Measurements from ENCODE around the gene SNPH.
A peak's percentile ranks its signal among the peaks of the same experiment; 100 is the strongest.
"Not testable (repeated sequence)": the region's sequence is repeated elsewhere in the genome, so short reads cannot be mapped to it uniquely, and the experiment has no call there.

Gene SNPH

GRCh38 chr20:1266167-1266973, at the start of gene SNPH:
SNPH (plus strand) TSS chr20:1266294; CDS start chr20:1296240, 29,946 bp downstream.
- DNase-seq (ENCODE audit: low spot score) = no peak

- DNase-seq (ENCODE audit: low spot score) = not testable (repeated sequence)
These were observed 49.3 kb upstream of the SNPH start for GRCh38 chr20:1216527-1217427.

- not testable (repeated sequence) for DNase-seq (ENCODE audit: low spot score)
These were observed 43.3 kb upstream of the SNPH start for GRCh38 chr20:1222750-1223149.

- no peak for DNase-seq (ENCODE audit: low spot score)
These were observed 41.7 kb upstream of the SNPH start for GRCh38 chr20:1224205-1224890.

- peak; percentile 84 for DNase-seq (ENCODE audit: low spot score)
These were observed 40.8 kb upstream of the SNPH start for GRCh38 chr20:1225263-1225782.

GRCh38 chr20:1225783-1226654, 40.1 kb upstream of the SNPH start, which contains the start of gene RAD21L1:
RAD21L1 (plus strand) TSS chr20:1226044; CDS start chr20:1228454, 2,410 bp downstream.
- DNase-seq (ENCODE audit: low spot score) = peak; percentile 57

- DNase-seq (ENCODE audit: low spot score) = no peak
These were observed 36.6 kb upstream of the SNPH start for GRCh38 chr20:1229541-1229940.

GRCh38 chr20:1232286-1233111, 33.6 kb upstream of the SNPH start:
- DNase-seq (ENCODE audit: low spot score) = no peak

- DNase-seq (ENCODE audit: low spot score) = no peak
These were observed 25.5 kb upstream of the SNPH start for GRCh38 chr20:1240549-1240948.

- DNase-seq (ENCODE audit: low spot score) = no peak
These were observed 24.6 kb upstream of the SNPH start for GRCh38 chr20:1241456-1241855.

- DNase-seq (ENCODE audit: low spot score) = no peak
These were observed 24.0 kb upstream of the SNPH start for GRCh38 chr20:1242099-1242498.

- DNase-seq (ENCODE audit: low spot score) = no peak
These were observed 23.6 kb upstream of the SNPH start for GRCh38 chr20:1242530-1242929.

GRCh38 chr20:1245578-1245977, 20.5 kb upstream of the SNPH start:
- no peak for DNase-seq (ENCODE audit: low spot score)

GRCh38 chr20:1247689-1248088, 18.4 kb upstream of the SNPH start:
- no peak for DNase-seq (ENCODE audit: low spot score)

- not testable (repeated sequence) for DNase-seq (ENCODE audit: low spot score)
These were observed 15.8 kb upstream of the SNPH start for GRCh38 chr20:1250282-1250681.

GRCh38 chr20:1252416-1252815, 13.7 kb upstream of the SNPH start:
- no peak for DNase-seq (ENCODE audit: low spot score)

GRCh38 chr20:1254254-1254653, 11.8 kb upstream of the SNPH start:
- no peak for DNase-seq (ENCODE audit: low spot score)

GRCh38 chr20:1255675-1256074, 10.4 kb upstream of the SNPH start:
- DNase-seq (ENCODE audit: low spot score) = no peak

- no peak for DNase-seq (ENCODE audit: low spot score)
These were observed 2.2 kb upstream of the SNPH start for GRCh38 chr20:1263853-1264252.

GRCh38 chr20:1264727-1265126, 1.4 kb upstream of the SNPH start:
- DNase-seq (ENCODE audit: low spot score) = no peak
